Left ventricle myocardium inferior (tissue), 1 donor: ENCODE measurements around the gene NDUFS7. TPM values are rescaled to one million over a fixed set of nuclear protein-coding genes. Genes with fewer than 3 reads are reported as not detected.

Experiments used
- DNase-seq: peaks from one replicate; pipeline ENCODE4 v3.0.0-alpha.2; 2020
- H3K27ac ChIP-seq: fragments of 200-600 bp; replicated peaks from 2 replicates; pipeline ENCODE4 v1.8.0; 2021
- H3K27me3 ChIP-seq: fragments of 200-600 bp; 2 replicates; pipeline ENCODE4 v1.8.0; 2021; ENCODE audit warnings: low read depth
- H3K36me3 ChIP-seq: fragments of 200-600 bp; 2 replicates; pipeline ENCODE4 v1.8.0; 2021
- H3K4me1 ChIP-seq: fragments of 200-600 bp; 2 replicates; pipeline ENCODE4 v1.8.0; 2021
- H3K4me3 ChIP-seq: fragments of 200-600 bp; 2 replicates; pipeline ENCODE4 v1.8.0; 2021; ENCODE audit warnings: mild to moderate bottlenecking, moderate library complexity
- H3K9me3 ChIP-seq: fragments of 200-600 bp; replicated peaks from 2 replicates; pipeline ENCODE4 v1.8.0; 2021
- intact Hi-C: fragments of 100-400 bp; cut with micrococcal nuclease; formaldehyde crosslinking; loops from one replicate; pipeline ENCODE4 v1.11.0; 2022
- total RNA-seq: library from RNA; stranded (reverse); fragmentation: NEBNext Ultra II Directional; extraction: Animal tissue kit (Norgen Biotek cat#: 25700); gene quantifications from one replicate; pipeline ENCODE4 v1.2.1, GENCODE V29; 2021
- TF ChIP-seq, protein P1 (sequence below): fragments of 200-600 bp; IDR thresholded peaks from 2 replicates; pipeline ENCODE4 v1.8.0; 2021; ENCODE audit warnings: antibody characterized with exemption, mild to moderate bottlenecking, borderline replicate concordance
- donor health status: DM: no; HTN: yes; CAD: no; lungs with severe emphysema.

NDUFS7 gene
- total RNA-seq, 1 donor from 2014 or later, result 380 TPM

DNA sequence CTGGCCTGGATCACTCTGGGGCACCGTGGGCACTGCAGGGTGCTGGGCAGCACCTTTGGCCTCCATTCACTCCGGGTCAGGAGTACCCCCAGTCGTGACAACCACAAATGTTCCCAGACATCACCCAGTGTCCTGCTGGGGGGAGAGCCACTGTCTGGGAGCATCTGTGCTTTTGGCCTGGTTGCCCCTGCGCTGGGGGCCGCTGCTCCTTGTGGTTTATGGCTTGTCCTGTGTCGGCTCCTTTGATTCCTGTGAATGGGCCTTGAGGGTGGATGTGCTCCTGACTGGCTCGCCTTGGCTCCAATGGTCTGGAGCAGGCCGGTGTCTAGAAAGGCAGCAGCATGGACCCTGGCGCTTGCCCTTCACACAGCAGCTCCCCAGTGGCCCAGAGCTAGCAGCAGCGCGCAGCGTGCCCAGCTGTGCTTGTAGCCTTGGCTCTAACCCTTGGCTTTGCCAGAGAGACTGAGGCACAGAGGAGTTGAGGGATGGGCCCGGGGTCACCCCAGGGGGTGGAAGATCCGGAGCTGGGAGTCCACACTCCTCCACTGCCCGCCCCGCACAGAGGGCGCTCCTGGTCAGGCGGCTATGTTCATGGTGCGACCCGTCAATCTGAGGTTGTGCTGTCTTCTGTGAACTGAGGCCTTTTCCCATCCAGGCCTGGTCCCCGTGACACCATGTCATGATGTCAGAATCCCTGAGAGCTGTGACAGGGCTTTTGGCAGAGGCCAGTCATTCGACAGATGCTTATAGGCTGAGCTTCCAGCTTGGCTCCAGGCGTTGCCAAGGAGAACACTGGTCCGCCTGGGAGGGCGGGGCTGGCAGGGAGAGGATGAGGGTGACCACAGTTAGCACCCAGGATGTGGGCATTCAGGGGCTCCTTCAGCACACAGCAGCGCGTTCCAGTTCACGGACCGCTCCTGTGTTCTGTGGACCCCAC lies 27.8 kb downstream of the NDUFS7 start:
- peaks cover 93% of the 10 kb centered on the region for H3K4me1 ChIP-seq
- H3K27me3 ChIP-seq, result no peaks in the 10 kb centered on the region
- H3K36me3 ChIP-seq, result peaks cover 10% of the 10 kb centered on the region
- TF ChIP-seq, protein P1, sequence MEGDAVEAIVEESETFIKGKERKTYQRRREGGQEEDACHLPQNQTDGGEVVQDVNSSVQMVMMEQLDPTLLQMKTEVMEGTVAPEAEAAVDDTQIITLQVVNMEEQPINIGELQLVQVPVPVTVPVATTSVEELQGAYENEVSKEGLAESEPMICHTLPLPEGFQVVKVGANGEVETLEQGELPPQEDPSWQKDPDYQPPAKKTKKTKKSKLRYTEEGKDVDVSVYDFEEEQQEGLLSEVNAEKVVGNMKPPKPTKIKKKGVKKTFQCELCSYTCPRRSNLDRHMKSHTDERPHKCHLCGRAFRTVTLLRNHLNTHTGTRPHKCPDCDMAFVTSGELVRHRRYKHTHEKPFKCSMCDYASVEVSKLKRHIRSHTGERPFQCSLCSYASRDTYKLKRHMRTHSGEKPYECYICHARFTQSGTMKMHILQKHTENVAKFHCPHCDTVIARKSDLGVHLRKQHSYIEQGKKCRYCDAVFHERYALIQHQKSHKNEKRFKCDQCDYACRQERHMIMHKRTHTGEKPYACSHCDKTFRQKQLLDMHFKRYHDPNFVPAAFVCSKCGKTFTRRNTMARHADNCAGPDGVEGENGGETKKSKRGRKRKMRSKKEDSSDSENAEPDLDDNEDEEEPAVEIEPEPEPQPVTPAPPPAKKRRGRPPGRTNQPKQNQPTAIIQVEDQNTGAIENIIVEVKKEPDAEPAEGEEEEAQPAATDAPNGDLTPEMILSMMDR, result no peak
- H3K9me3 ChIP-seq, result no peaks in the 10 kb centered on the region
- H3K4me3 ChIP-seq, result peak overlapping the region; percentile 86
- intact Hi-C loops, result no loop called here
- H3K27ac ChIP-seq, result peak overlapping the region; percentile 96
- peak; percentile 80 for DNase-seq

DNA sequence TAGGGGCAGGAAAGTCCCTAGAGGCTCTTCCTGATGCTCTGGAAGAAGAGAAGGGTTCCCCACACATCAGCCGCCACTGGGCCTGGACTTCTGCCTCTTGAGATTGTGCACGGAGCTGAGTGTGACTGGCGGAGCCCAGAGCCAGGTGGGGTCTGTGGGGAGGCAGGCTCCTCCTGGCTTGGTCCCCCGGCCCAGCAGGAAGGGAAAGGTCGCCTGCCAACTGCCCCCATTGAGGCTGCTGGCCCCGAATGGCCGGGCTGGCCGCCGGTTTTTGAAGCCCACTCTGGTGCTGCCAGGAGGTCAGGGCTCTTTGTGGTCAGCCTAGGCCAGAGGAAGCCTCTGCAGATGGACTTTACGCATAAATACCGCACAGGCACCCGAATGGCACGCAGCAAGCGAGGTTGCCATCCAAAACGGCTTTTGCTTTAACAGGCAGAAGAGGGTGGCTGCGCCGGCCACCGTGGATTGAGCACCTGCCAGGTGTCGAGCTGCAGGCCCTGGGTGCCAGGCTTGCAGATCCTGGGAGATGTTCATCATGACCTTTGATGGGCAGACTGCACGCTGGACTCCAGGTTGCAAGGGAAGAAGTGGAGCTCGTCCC lies 28.7 kb downstream of the NDUFS7 start:
- Histone ChIP-seq H3K4me1 (peaks cover 97% of the 10 kb centered on the region), H3K27ac (peak overlapping the region; percentile 96), H3K9me3 (no peaks in the 10 kb centered on the region), H3K4me3 (no peak overlapping the region), H3K27me3 (no peaks in the 10 kb centered on the region), H3K36me3 (peaks cover 10% of the 10 kb centered on the region)
- intact Hi-C loops, result no loop called here
- TF ChIP-seq, protein P1, result no peak
- DNase-seq, result no peak

DNA sequence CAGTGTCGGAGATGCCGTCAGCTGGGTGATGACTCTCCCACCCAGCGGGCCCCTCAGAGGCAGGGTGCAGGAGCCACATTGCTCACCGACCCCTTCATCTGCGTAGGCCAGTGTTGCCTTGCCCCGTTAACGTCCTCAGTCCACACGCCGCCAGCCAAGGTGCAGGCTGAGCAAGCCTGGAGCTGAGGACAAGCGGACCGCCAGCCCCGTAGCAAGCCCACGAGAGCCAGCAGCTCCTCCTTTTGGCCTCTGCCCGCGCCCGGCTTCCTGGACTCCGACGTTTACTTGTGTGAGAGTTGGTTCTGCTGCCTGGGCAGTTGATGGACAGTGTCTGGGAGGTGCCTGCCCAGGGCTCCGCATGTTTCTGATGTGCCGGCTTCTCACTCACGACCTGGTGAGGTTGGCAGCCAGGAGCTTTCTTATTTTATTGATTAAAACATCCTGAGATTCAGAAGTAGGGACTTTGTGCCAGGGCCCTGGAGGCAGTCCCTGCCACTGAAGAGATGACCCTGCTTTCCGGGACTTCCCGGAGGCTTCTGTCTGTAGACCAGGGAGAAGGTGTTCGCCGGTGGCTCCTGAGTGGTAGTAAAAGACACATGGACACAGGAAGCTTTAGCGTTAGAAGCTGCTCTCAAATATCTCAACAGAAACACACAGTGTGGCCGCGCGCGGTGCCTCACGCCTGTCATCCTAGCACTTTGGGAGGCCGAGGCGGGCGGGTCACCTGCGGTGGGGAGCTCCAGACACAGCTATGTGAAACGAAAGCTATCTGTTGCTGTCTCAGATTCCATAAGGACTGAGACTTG lies 29.5 kb downstream of the NDUFS7 start:
- peaks cover 100% of the 10 kb centered on the region for H3K4me1 ChIP-seq
- intact Hi-C loops, result no loop called here
- TF ChIP-seq, protein P1, result no peak
- H3K27me3 ChIP-seq, result no peaks in the 10 kb centered on the region
- DNase-seq, result no peak
- H3K27ac ChIP-seq, result peak overlapping the region; percentile 14
- no peaks in the 10 kb centered on the region for H3K9me3 ChIP-seq
- H3K4me3 ChIP-seq, result no peak overlapping the region
- H3K36me3 ChIP-seq, result peaks cover 10% of the 10 kb centered on the region

DNA sequence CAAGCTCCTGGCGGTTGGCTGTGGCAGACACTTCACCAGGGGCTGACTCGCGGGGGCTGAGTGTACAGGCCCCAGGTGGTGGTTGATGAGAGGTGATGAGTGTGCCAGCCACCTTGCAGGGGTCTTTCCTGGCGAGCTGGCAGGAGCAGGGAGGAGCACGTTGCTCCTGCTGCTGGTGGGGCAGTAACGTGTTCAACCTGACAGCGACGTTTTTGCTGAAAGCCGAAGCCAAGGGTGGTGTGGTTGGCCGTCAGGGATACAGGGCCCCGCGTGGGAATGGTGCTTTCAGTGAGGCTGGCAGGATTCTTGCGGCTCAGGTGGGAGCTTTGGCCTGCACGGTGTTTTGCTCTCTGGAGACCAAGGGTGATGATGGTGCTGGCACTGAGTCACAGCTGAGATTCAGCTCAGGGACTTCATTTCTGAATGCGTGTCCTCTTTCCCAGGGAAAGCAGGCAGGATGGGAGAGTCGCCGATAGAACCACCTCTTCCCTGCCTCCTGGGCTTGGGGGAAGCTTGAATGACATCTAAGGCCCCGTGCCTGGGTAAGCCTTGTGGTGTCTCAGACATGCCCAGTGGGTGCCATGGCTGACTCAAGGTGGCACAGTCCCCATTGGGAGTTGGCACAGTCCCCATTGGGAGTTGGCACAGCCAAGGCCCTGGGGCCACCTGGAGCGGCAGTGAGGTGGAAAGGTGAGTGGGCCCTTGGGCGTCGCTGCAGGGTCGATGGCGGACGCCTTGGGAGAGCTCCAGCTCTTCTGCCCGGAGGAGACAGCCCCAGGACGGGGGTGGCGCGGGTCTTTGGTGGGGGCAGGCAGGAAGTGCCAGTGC lies 32.5 kb downstream of the NDUFS7 start:
- Histone ChIP-seq H3K4me1 (peaks cover 84% of the 10 kb centered on the region), H3K27ac (peak overlapping the region; percentile 80), H3K9me3 (no peaks in the 10 kb centered on the region), H3K4me3 (peak overlapping the region; percentile 46), H3K27me3 (no peaks in the 10 kb centered on the region), H3K36me3 (peaks cover 29% of the 10 kb centered on the region)
- intact Hi-C loops, result no loop called here
- TF ChIP-seq, protein P1, result no peak
- DNase-seq, result no peak
